Peyer's patch (tissue), 4 donors: ENCODE data around the gene ADAMTS15. TPM values are rescaled to one million over a fixed set of nuclear protein-coding genes. Genes with fewer than 3 reads are reported as not detected.

Source experiments
- DNase-seq, 3 donors: peaks; one replicate each; pipeline ENCODE4 v3.0.0-alpha.2; 2017 to 2019
- H3K27ac ChIP-seq, 4 donors: fragments of 200-600 bp; sonication (generic); one replicate each; pipeline ENCODE4 v1.5.1; 2016 to 2019
- H3K27me3 ChIP-seq, 2 donors: fragments of 200-600 bp; sonication (generic); one replicate each; pipeline ENCODE4 v1.5.1; 2019
- H3K36me3 ChIP-seq, 3 donors: fragments of 200-600 bp; sonication (generic); one replicate each; pipeline ENCODE4 v1.5.1; 2016 to 2019
- H3K4me1 ChIP-seq, 4 donors: fragments of 200-600 bp; sonication (generic); one replicate each; pipeline ENCODE4 v1.5.1; 2016 to 2019
- H3K4me3 ChIP-seq, 4 donors: fragments of 200-600 bp; sonication (generic); 1 replicate in 3 of 4; 2 replicates in 1 of 4; pipeline ENCODE4 v1.5.1; 2016 to 2019; ENCODE audit warnings: mild to moderate bottlenecking in 1 of 4
- H3K9me3 ChIP-seq, 4 donors: fragments of 200-600 bp; sonication (generic); one replicate each; pipeline ENCODE4 v1.5.1; 2016 to 2019; ENCODE audit warnings: mild to moderate bottlenecking in 1 of 4
- POLR2A ChIP-seq, 2 donors: fragments of 450-650 bp; IDR thresholded peaks; one replicate each; pipeline ENCODE4 v1.5.1; 2017; ENCODE audit warnings: antibody characterized with exemption in 2 of 2, mild to moderate bottlenecking in 2 of 2, moderate library complexity in 2 of 2
- total RNA-seq, 4 donors: library from RNA; depleted of rRNA; stranded (reverse); fragments of >200 nt; gene quantifications; one replicate each; pipeline ENCODE4 v1.1.0, GENCODE V29; 2016
- TF ChIP-seq, protein P1 (sequence below), 6 experiments: fragments of 450-650 bp in 4 of 6; fragments of 200-600 bp in 2 of 6; sonication (generic) in 1 of 6; IDR thresholded peaks; one replicate each; pipeline ENCODE4 v1.5.1; 2017 to 2019; ENCODE audit warnings: antibody characterized with exemption in 6 of 6, mild to moderate bottlenecking in 3 of 6, moderate library complexity in 1 of 6

Gene ADAMTS15
- total RNA-seq, 4 donors from 2014 or later: 0.53 to 5.8 (median 2.6) TPM

DNA sequence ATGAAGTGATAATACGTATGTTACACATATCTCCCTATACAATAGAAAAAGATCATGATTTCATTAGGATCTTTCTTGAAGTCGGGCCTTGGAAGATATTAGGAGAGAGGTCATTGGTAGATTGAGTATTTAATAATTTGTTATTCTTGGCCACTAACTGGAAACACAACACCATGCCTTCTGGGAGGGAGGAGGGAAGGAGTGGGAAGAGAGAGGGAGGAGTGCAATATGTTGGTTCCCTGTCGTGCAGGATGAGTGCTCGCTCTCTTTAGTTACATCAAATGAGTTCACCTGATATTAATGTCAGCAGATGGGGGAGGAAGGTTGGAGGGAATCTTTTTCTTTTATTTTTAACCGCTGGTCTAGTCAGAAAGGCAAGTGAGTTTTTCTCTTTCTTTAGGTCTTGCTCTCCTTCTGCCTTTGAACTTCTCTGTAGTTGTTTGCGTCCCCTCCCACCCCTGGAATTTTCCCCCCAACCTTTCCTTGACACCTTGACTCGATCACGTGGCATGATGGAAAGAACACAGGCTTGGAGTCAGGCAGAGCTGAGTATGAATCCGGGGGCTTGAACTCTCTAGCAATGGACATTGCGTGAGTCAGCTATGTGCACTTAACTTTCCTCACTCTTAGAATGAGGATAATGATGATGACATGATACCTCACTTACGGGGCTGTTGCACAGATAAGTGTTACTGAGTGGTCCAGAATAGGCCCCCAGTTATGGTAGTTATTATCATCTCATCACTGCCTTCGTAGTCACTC lies 6.2 kb downstream of the ADAMTS15 start:
- TF ChIP-seq, protein P1, sequence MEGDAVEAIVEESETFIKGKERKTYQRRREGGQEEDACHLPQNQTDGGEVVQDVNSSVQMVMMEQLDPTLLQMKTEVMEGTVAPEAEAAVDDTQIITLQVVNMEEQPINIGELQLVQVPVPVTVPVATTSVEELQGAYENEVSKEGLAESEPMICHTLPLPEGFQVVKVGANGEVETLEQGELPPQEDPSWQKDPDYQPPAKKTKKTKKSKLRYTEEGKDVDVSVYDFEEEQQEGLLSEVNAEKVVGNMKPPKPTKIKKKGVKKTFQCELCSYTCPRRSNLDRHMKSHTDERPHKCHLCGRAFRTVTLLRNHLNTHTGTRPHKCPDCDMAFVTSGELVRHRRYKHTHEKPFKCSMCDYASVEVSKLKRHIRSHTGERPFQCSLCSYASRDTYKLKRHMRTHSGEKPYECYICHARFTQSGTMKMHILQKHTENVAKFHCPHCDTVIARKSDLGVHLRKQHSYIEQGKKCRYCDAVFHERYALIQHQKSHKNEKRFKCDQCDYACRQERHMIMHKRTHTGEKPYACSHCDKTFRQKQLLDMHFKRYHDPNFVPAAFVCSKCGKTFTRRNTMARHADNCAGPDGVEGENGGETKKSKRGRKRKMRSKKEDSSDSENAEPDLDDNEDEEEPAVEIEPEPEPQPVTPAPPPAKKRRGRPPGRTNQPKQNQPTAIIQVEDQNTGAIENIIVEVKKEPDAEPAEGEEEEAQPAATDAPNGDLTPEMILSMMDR (IDR thresholded peaks at IDR 0.05): no peak
- TF ChIP-seq POLR2A (IDR thresholded peaks at IDR 0.05): no peak
- Histone ChIP-seq H3K9me3 (peaks cover 0 to under 1% (median 0%) of the 10 kb centered on the region in 4 donors), H3K36me3 (no peaks in the 10 kb centered on the region), H3K27me3 (no peaks in the 10 kb centered on the region), H3K4me3 (no peak overlapping the region), H3K27ac (no peak overlapping the region), H3K4me1 (peaks cover 0 to 26% (median 0%) of the 10 kb centered on the region in 4 donors)
- no peak for DNase-seq

DNA sequence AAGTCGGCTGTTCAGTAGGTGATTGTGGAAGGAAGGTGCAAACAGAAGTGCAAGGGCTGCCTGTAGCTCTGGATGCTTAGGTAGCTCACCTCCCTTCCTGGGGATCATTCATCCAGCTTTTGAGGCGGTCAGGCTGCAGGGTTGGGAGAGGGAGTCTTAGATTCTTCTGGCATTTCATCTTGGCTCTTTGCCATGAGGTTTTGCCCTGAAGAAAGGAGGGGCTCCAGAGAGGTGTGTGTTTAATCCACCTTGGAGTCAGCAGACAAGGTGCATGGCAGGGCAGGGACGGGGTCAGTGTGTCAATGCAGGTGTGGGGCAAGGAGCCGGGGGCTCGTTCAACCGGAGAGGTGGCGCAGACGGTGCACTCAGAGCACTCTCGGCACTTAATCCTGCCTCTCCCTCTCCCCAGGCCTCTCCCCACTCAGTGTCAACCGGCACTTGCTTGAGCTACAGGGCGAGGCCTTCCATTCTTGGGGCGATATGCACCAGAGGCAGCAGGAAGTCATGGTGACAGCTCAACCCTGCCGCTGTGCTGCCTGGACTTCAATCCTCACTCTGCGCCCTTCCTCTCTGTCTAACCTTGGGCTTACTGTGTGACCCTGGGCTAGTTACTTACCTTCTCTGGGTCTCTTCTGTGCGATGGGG lies 7.2 kb downstream of the ADAMTS15 start:
- no peaks in the 10 kb centered on the region for H3K9me3 ChIP-seq
- peaks cover 0 to 21% (median 0%) of the 10 kb centered on the region in 4 donors for H3K4me1 ChIP-seq
- no peaks in the 10 kb centered on the region for H3K36me3 ChIP-seq
- no peak overlapping the region for H3K4me3 ChIP-seq
- DNase-seq: peak in 2 of 3 donors; percentile 57 to 59
- H3K27ac ChIP-seq: peak overlapping the region in 1 of 4 donors; percentile 49
- TF ChIP-seq, protein P1 (IDR thresholded peaks at IDR 0.05): no peak
- no peak for TF ChIP-seq POLR2A (IDR thresholded peaks at IDR 0.05)
- no peaks in the 10 kb centered on the region for H3K27me3 ChIP-seq

DNA sequence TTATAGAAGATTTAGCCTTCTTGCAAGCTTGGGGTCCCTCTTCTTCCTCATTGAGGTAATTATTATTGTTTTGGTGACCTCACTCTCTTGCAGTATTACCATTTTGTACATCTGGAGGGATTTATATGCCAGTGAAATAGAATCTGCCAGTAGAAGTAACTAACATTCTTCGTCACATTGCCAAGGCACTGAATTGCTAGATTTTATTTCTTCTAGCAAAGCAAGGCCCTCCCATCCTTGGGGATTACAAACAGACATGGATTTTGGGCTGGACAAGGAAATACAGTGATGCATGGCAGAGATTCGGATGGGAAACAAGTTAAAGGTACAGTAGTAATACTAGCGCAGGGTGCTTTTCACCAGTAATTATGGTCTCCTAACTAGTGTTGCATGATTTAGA lies 7.8 kb downstream of the ADAMTS15 start:
- no peak for DNase-seq
- no peak overlapping the region for H3K4me3 ChIP-seq
- H3K4me1 ChIP-seq: peaks cover 0 to 16% (median 0%) of the 10 kb centered on the region in 4 donors
- TF ChIP-seq POLR2A (IDR thresholded peaks at IDR 0.05): no peak
- TF ChIP-seq, protein P1 (IDR thresholded peaks at IDR 0.05): no peak
- H3K27ac ChIP-seq: no peak overlapping the region
- no peaks in the 10 kb centered on the region for H3K36me3 ChIP-seq
- no peaks in the 10 kb centered on the region for H3K27me3 ChIP-seq
- H3K9me3 ChIP-seq: no peaks in the 10 kb centered on the region

DNA sequence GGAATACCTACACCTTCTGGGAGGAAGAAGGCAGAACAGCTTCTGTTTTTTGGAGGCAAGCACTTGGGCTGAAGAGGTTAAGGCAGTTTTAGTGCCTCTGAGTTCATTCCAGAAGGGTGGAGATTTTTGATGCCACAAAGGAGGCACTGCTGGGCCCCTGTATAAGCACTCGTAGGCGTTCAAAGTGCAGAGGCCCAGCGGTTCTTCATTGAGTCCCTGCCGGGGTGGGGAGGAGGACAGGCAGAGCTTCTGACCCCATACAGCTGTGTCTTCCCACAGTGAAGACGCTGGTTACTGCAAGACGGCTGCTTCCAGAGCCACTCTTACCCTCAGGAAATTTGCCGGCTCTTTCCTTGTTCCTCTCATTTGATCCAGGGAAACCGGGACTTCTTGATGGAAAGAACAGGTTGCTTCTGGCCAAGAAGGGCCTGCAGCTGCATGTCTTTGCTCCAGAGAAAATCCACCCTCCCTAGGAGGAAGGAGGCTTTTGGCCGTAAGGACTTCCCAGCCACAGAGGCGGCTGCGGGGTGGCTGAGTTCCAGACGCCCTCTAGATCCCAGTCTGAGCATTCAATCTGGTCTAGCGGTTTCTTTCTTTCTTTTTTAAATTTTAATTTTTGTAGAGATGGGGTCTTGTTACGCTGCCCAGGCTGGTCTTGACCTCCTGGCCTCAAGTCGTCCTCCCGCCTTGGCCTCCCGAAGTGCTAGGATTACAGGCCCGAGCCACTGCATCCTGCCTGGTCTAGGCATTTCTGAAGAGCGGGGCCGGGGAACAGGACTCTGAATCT lies 9.4 kb downstream of the ADAMTS15 start:
- TF ChIP-seq POLR2A (IDR thresholded peaks at IDR 0.05): no peak
- TF ChIP-seq, protein P1 (IDR thresholded peaks at IDR 0.05): no peak
- Histone ChIP-seq H3K27ac (no peak overlapping the region), H3K4me1 (peaks cover 0 to 13% (median 0%) of the 10 kb centered on the region in 4 donors), H3K36me3 (peaks cover 0 to 6% (median 0%) of the 10 kb centered on the region in 3 donors), H3K27me3 (no peaks in the 10 kb centered on the region), H3K9me3 (no peaks in the 10 kb centered on the region), H3K4me3 (no peak overlapping the region)
- DNase-seq: no peak

DNA sequence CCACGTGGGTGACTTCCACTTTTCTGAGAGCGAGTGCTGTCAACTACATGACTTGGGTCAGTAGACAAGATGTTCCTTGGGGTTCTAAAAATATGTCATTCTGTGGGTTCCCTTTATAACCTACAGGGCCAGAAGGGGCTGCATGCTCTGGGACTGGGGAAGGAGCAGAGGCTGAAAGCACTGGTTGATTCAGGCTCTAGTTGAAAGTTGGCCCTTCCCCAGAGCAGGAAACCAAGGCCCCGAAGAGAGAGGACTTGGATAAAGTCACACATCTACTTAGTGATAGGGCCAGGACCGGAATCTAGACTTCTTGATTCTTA lies 9.9 kb downstream of the ADAMTS15 start:
- Histone ChIP-seq H3K27ac (no peak overlapping the region), H3K9me3 (no peaks in the 10 kb centered on the region), H3K27me3 (no peaks in the 10 kb centered on the region), H3K36me3 (peaks cover 0 to 6% (median 0%) of the 10 kb centered on the region in 3 donors), H3K4me1 (peaks cover 0 to 13% (median 0%) of the 10 kb centered on the region in 4 donors), H3K4me3 (no peak overlapping the region)
- no peak for DNase-seq
- TF ChIP-seq, protein P1 (IDR thresholded peaks at IDR 0.05): no peak
- TF ChIP-seq POLR2A (IDR thresholded peaks at IDR 0.05): no peak
